Lung (tissue), 12 donors: ENCODE data around the gene AQP12A. TPM values are rescaled to one million over a fixed set of nuclear protein-coding genes. Genes with fewer than 3 reads are reported as not detected.

Experiments
- ATAC-seq: fragments of 200-7000 bp; cut with Tn5 transposase; one replicate; pipeline ENCODE4 v1.9.1; 2020; ENCODE audit warnings: moderate number of reproducible peaks; ENCODE audit not compliant: insufficient read depth, low FRiP score
- DNase-seq, 3 donors: peaks; one replicate each; pipeline ENCODE4 v3.0.0-alpha.2; 2013 to 2017
- H3K27ac ChIP-seq, 2 donors: one replicate each; pipeline ENCODE4 v1.5.1; 2013; ENCODE audit warnings: mild to moderate bottlenecking in 2 of 2, moderate library complexity in 2 of 2, control low read depth in 1 of 2, inconsistent platforms in 1 of 2, low read depth in 1 of 2, low read length in 1 of 2
- H3K27me3 ChIP-seq, 3 donors: one replicate each; pipeline ENCODE4 v1.5.1; 2013; ENCODE audit warnings: low read length in 2 of 3; ENCODE audit not compliant: control insufficient read depth in 3 of 3, insufficient read depth in 3 of 3
- H3K36me3 ChIP-seq, 4 donors: one replicate each; pipeline ENCODE4 v1.5.1; 2013; ENCODE audit warnings: low read length in 4 of 4, mild to moderate bottlenecking in 1 of 4, moderate library complexity in 1 of 4; ENCODE audit not compliant: control insufficient read depth in 4 of 4, insufficient read depth in 4 of 4
- H3K4me1 ChIP-seq, 5 donors: one replicate each; pipeline ENCODE4 v1.5.1; 2013; ENCODE audit warnings: low read length in 5 of 5, mild to moderate bottlenecking in 2 of 5, moderate library complexity in 1 of 5; ENCODE audit not compliant: control insufficient read depth in 5 of 5, insufficient read depth in 5 of 5
- H3K4me3 ChIP-seq: one replicate; pipeline ENCODE4 v1.5.1; 2013; ENCODE audit warnings: mild to moderate bottlenecking, control low read depth, moderate library complexity
- H3K9ac ChIP-seq, 2 donors: one replicate each; pipeline ENCODE4 v1.5.1; 2013; ENCODE audit warnings: low read length in 2 of 2, control low read depth in 1 of 2; ENCODE audit not compliant: insufficient read depth in 1 of 2
- H3K9me3 ChIP-seq, 4 donors: one replicate each; pipeline ENCODE4 v1.5.1; 2013; ENCODE audit warnings: low read length in 3 of 4, mild to moderate bottlenecking in 1 of 4, moderate library complexity in 1 of 4; ENCODE audit not compliant: control insufficient read depth in 4 of 4, insufficient read depth in 3 of 4
- CTCF ChIP-seq: IDR thresholded peaks from 2 replicates; pipeline ENCODE4 v1.5.1; 2012; ENCODE audit warnings: mild to moderate bottlenecking; ENCODE audit errors: control extremely low read depth, extremely low read depth
- WGBS, 2 donors: extraction: QIAGEN DNeasy Blood & Tissue Kit; methylation state at CpG; one replicate each; pipeline ENCODE4 v1.1.7; 2013; 5-methylcytosine and 5-hydroxymethylcytosine counted together
- polyA plus RNA-seq, 2 donors: library from polyadenylated mRNA; stranded (reverse); fragments of 200-250 nt; gene quantifications; one replicate each; pipeline ENCODE4 v1.2.1, GENCODE V29; 2013
- total RNA-seq, 2 donors: library from RNA; depleted of rRNA in 1 of 2; stranded (reverse); fragments of >200 nt in 1 of 2; gene quantifications; one replicate each; pipeline ENCODE4 v1.2.1, GENCODE V29; 2014 to 2021
- donor health status: control.
- donor health status: control.
- donor health status: Bipolar disorder and iron deficiency.
- donor health status: healthy.
- donor health status: DM: yes; HTN: yes; CAD: no.

AQP12A gene
- total and polyA plus RNA-seq, 4 donors: not detected

DNA sequence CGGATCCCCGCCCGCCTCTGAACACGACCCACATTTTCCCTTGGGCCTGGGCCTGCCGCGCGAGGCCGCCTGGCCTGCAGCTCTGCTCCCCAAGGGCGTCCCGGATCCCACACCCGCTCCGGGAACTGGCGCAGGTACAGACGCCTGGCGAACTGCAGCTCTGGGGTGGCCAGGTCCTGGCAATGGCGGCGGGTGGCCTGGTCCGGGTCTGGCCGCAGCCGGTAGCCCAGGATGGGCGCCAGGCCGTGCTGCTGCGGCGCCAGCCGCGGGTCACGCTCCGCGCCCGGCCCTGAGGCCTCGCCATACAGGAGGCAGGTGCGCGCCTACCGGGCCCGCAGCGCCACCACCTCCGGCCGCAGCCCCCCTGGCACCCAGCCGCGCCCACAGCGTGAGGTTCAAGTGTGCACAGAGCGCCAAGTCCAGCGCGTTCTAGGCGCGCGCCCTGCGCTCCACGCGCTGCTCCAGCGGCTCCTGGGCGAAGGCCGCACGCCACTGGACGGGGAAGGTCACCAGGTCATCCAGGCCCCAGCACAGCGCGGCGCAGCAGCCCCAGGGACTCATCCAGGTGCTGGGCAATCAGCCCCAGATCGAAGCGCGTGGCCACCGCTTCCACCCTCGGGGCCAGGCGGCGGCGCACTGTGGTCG lies 9.5 kb downstream of the AQP12A start:
- Histone ChIP-seq H3K9ac (no peak overlapping the region), H3K4me1 (peaks cover 0 to 2% (median 0%) of the 10 kb centered on the region in 5 donors), H3K36me3 (no peaks in the 10 kb centered on the region), H3K27ac (no peak overlapping the region), H3K9me3 (peaks cover 0 to 1% (median 0%) of the 10 kb centered on the region in 4 donors), H3K27me3 (peaks cover 0 to 5% (median 0%) of the 10 kb centered on the region in 3 donors), H3K4me3 (no peak overlapping the region)
- no peak for TF ChIP-seq CTCF
- ATAC-seq (no peak), DNase-seq (no peak)
- 84 to 93% methylated on average over 59 to 67 of the region's 67 CpGs for WGBS, 2 donors

GRCh38 chr2:240701736-240702639 lies 10.3 kb downstream of the AQP12A start:
- DNase-seq (no peak), ATAC-seq (no peak)
- H3K27me3 ChIP-seq: peaks cover 0 to 5% (median 0%) of the 10 kb centered on the region in 3 donors
- peaks cover 0 to 2% (median 0%) of the 10 kb centered on the region in 5 donors for H3K4me1 ChIP-seq
- no peak overlapping the region for H3K27ac ChIP-seq
- no peaks in the 10 kb centered on the region for H3K36me3 ChIP-seq
- no peak overlapping the region for H3K4me3 ChIP-seq
- no peak for TF ChIP-seq CTCF
- peaks cover 0 to 1% (median 0%) of the 10 kb centered on the region in 4 donors for H3K9me3 ChIP-seq
- WGBS, 2 donors: 88% methylated on average over 27 to 30 of the region's 30 CpGs
- no peak overlapping the region for H3K9ac ChIP-seq

DNA sequence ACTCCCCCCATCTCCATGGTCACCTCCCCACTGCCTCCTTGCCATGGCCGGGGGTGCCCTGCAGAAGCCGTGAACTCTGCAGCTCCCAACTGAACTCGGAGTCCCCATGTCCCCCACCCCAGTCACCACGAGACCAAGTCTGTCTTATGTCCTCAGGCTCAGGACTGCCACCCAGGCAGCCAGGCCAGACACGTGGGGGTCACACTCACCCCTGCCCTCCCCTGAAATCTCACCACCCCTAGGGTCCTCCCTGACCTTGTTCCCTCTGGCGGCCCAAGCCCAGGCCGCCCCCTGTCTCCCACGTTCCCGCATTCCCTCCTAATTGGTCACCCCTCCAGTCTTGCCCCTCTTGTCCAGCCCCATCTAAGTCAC lies 11.0 kb downstream of the AQP12A start:
- no peak for ATAC-seq
- Histone ChIP-seq H3K27ac (no peak overlapping the region), H3K9ac (no peak overlapping the region), H3K4me1 (peaks cover 0 to 2% (median 0%) of the 10 kb centered on the region in 5 donors), H3K9me3 (peaks cover 0 to 1% (median 0%) of the 10 kb centered on the region in 4 donors), H3K36me3 (no peaks in the 10 kb centered on the region), H3K27me3 (peaks cover 0 to 5% (median 0%) of the 10 kb centered on the region in 3 donors), H3K4me3 (no peak overlapping the region)
- 80 to 88% methylated on average over 9 of the region's 9 CpGs for WGBS, 2 donors
- no peak for DNase-seq
- no peak for TF ChIP-seq CTCF
